Superior temporal gyrus (tissue), 1 donor: Measurements from ENCODE around the gene NBAS.
"Not testable (repeated sequence)": the region's sequence is repeated elsewhere in the genome, so short reads cannot be mapped to it uniquely, and the experiment has no call there.

ENCODE experiments used
- DNase-seq: peaks from one replicate; pipeline ENCODE4 v3.0.0-alpha.2; 2016; ENCODE audit errors: extremely low spot score

NBAS gene

GRCh38 chr2:15559379-15560139 lies 1.6 kb downstream of the NBAS start:
- no peak for DNase-seq

DNA sequence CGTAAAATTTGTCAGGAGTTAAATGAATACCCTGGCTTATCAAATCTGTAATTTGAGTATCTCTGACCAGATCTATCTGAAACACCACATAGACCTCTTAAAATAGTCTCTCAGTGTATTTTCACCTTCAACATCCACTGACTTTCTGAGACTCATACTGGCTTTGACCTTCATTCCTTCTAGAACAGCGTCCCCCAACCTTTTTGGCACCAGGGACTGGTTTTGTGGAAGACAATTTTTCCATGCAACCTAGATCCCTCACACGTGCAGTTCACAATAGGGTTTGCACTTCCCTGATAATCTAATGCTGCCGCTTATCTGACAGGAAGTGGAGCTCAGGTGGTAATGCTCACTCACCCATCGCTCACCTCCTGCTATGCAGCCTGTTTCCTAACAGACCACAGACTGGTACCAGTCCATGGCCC lies 3.2 kb downstream of the NBAS start:
- DNase-seq = no peak

DNA sequence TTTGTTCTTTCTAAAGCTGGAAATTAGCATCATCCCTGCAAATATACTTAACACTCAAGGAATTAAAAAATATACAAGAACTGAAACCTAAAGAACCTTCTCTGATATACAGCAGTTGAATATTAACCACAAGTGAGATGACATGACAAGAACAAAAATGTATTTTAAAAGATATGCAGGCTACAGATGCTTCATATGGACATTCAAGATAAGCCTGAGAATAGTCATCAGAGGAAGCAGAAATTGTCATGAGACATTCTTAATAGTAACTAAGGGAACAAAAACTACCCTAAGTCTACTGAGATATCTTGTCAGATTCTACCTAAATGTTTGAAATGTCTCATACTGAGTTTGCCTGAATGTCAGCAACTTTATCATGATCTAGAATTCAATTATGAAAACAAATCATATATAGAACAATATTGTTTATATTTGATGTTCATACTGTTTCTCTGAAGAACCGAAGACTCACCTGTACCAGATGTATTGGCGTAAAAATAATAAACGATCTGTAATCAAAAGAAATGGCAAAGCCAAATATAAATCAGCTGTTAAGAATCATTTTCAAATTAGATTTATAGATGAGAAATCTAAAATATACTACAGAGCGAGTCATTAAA lies 4.7 kb downstream of the NBAS start:
- no peak for DNase-seq

DNA sequence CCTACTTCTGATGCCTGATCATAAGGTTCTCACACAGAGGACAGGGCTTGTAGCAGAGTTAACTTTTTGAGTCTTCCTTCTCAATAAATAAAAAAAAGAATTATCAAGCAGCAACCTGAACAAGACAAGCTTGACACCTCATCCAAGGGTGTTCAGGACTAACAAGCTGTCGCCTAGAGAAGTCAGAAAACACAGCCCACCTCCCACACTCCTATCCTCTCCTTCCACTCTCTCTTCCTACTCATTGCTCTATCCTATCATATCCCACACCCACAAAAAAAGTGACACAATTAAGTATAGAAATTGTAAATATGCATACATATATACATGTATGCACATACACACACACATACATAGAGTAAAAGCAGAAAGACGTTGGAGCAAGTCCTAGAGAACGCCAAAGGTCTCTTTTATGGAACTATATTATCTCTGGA lies 5.4 kb downstream of the NBAS start:
- no peak for DNase-seq

- DNase-seq = no peak
These were observed 6.5 kb downstream of the NBAS start for GRCh38 chr2:15554525-15555218.

- no peak for DNase-seq
These were observed 7.2 kb downstream of the NBAS start for GRCh38 chr2:15553951-15554350.

DNA sequence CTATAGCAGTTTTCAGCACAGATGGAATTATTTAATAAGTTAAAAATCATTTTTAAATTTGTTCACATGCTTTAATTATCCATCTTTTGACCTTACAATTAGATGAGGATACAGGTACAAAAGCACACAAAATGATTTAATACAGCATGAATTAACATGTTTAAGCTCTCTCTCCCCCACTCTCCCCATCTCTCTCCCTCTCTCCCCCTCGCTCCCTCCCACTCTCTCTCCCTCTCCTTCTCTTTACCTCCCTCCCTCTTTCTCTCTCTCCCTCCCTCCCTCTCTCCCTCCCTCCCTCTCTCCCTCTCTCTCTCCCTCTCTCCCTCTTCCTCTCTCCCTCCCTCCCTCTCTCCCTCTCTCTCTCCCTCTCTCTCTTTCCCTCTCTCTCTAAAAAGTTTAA lies 7.6 kb downstream of the NBAS start:
- no peak for DNase-seq

- no peak for DNase-seq
These were observed 12.2 kb downstream of the NBAS start for GRCh38 chr2:15548974-15549373.

- DNase-seq = no peak
These were observed 13.8 kb downstream of the NBAS start for GRCh38 chr2:15547115-15547876.

- DNase-seq = no peak
These were observed 14.6 kb downstream of the NBAS start for GRCh38 chr2:15546297-15547098.

DNA sequence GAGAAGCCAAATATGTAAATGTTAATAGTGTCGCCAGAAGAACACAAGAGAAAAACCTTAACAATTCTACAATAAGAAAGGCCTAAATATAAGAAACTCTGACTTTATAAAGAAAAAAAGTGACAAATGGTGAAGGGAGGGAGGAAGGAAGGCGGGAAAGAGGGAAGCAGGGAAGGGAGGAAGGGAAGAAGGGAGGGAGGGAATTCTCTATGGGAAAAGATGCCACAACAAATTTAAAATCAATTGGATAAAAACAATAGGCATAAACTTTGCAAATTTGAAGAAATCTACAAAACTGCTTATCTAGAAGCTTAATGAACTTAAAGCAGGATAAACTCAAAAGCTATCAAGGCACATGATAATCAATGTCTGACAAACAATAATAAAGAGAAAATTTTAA lies 16.9 kb downstream of the NBAS start:
- no peak for DNase-seq

DNA sequence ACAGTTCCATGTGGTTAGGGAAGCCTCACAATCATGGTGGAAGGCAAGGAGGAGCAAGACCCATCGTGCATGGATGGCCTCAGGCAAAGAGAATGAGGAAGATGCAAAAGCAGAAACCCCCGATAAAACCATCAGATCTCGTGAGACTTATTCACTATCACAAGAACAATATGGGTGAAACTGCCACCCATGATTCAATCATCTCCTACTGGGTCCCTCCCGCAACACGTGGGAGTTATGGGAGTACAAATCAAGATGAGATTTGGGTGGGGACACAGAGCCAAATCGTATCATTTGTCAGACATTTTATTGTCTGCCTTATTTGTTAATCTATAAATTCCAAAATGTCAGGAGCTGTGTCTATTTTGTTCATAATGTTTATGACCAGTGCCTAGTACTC lies 17.6 kb downstream of the NBAS start:
- DNase-seq = no peak

DNA sequence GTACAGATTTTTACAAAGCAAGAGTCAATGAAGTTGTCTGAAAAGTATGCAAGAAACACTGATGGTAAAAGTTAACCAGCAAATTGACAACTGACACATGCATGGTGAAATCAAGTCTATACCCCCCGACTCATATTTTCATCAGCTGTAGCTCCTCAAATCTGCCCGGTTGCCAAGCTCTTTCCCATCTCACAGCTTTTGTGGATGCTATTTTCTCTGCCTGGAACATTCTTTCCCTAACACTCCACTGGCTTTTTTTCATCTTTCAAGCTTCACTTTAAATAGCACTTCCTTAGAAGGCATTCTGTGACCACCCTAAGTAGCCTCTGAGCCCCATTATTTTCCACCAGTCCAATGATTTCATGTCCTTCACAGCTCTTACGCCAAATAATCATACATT lies 18.1 kb downstream of the NBAS start:
- DNase-seq = no peak

DNA sequence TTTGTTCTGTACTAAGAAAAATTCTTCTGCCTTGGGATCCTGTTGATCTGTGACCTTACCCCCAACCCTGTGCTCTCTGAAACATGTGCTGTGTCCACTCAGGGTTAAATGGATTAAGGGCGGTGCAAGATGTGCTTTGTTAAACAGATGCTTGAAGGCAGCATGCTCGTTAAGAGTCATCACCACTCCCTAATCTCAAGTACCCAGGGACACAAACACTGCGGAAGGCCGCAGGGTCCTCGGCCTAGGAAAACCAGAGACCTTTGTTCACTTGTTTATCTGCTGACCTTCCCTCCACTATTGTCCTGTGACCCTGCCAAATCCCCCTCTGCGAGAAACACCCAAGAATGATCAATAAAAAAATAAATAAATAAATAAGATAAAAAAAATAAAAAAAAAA lies 18.9 kb downstream of the NBAS start:
- DNase-seq = not testable (repeated sequence)

GRCh38 chr2:15540523-15540922 lies 20.6 kb downstream of the NBAS start:
- not testable (repeated sequence) for DNase-seq

GRCh38 chr2:15539999-15540398 lies 21.1 kb downstream of the NBAS start:
- DNase-seq = no peak

GRCh38 chr2:15538792-15539191 lies 22.3 kb downstream of the NBAS start:
- no peak for DNase-seq

DNA sequence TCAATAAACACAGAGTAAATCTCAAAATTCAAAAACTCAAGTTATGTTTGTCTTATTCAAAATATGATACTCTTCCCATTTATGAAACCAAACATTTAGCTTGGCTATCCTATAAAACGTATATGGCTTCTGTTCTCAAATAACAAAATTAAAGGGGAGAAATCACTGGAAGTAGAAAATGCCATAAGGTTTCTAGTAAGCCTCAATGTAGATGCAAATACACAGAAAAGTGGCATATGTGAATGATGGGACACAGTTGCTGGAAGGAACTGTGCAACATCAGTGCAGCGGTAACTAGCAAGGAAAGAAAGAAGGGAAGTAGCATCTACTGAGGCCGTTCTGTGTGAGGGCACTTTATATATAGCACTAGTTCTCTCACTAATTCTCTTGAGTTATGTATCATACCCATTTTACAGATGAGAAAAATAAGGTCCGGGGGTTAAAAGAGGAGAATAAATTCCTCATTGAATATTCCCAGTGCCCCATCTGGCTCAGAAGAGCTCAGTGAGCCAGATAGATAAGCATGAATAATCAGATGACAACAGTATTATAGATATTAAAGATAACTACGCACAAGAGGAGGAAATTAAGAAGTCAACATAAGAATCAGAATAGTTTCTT lies 27.2 kb downstream of the NBAS start:
- no peak for DNase-seq

- no peak for DNase-seq
These were observed 28.1 kb downstream of the NBAS start for GRCh38 chr2:15532996-15533395.

DNA sequence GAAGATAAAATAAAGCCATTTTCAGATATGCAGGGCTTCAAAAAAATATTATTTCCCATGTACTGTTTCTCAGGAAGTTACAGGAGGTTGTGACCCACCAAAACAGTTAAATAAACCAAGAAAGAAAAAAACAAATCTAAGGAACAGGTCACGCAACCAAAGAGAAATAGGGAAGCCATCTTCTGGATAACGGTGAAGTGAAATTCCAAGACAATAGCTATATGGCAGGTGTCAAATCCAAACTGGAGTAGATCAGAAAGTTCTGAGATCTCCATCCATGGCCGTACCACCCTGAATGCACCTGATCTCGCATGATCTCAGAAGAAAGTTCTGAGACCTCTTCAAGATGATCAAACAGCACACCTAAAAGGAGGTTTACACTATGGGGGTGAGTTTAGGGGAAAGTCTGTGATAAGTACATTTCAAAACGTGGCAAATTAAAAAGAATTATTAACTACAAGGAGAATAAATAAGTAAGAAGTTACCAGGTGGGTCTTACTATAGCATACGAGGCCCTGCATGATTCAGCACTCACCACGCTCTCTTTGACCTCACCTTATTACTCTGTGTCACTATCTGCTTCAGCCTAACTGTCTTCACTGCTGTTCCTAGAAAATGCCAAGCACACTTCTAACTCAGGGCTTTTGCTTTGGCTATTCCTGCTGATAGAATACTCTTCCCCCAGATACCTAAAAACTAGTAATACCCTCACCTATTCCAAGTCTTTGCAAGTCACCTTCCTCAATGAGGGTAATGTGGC lies 29.9 kb downstream of the NBAS start:
- no peak for DNase-seq
